NCI-H146 treated with DMSO at 0.1 percent for 48 hours (cell line): Measurements from ENCODE around the gene GLCE.
A peak's percentile ranks its signal among the peaks of the same experiment; 100 is the strongest.
"Not testable (repeated sequence)": the region's sequence is repeated elsewhere in the genome, so short reads cannot be mapped to it uniquely, and the experiment has no call there.

Source experiments
- DNase-seq: peaks from one replicate; lab custom pipeline; 2025; ENCODE audit not compliant: unreplicated experiment; lab: John Stamatoyannopoulos, UW

Gene GLCE

DNA sequence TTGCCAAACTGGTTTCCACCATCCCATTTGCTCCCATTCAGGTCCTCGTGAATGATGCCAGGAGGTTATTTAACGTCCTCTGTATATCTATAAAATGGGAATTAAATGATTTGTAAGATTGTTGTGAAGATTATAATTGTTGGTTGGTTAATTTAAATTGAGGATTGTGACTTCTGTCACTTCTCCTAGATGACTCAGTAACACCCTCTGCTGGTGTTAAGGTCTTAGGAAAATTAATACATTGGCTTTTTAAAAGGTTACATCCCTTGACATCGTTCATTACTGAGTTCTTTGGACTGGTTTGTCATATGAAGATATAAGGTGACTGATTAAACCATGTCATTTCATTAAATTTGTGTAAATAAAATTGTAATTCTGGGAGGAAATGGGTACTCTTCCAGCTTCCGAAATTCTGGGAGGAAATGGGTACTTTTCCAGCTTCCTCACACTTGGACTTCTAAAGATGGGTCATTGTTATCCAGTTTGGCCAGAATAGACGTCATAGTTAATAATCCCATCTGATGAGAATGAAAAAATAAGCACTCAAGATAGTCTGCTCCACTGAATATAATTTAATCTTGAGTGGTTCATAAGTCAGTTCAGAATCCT, 105.0 kb downstream of the GLCE start:
- DNase-seq = peak; percentile 0

DNA sequence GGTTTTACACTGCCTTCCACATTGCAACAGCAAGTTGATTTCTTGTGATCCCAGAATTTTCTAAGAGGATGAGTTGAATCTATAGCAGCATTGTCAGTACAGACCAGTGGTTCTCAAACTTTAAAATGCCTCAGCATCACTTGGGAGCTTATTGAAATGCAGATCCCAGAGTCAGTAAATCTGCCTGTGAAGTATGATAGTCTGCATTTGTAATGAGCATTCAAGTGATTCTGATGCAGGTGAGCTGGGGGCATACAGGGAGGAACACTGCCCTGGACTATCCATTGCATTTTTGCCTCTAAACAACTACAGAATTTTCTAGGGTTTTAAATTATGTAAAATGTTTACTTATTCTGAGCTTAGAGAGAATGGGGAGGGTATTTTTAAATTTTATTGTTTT, 110.8 kb downstream of the GLCE start:
- DNase-seq = no peak

- DNase-seq = no peak
Measured at GRCh38 chr15:69272139-69272538, 111.7 kb downstream of the GLCE start.

GRCh38 chr15:69272891-69273290, 112.5 kb downstream of the GLCE start:
- DNase-seq = no peak

DNA sequence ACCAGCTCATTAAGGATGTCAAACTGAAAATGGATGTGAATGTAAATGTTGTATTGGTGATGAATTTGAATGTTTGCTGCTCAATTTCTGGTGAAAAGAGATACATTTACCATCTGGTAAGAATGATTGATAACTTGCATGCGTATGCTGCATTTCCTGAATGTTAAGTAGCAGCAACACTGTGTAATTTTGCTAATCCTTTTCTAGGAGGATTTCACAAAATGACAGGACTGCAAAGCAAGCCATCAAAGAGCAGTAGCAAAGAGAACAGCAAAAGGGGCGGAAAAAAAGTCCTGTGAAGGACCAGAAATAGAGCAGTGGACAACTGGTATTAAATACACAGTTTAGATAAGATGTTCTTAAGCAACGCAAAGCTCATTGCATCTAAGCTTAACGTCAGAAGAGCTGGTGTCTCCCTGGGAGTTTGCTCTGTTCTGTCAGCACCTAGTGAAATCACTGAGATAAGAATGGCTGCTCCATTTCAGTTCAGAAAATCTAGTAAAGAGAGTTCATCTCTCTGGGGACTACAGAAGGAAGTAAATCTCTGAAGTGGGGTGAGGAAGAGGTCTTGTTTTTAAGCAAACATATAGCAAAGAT, 114.7 kb downstream of the GLCE start:
- DNase-seq = no peak

DNA sequence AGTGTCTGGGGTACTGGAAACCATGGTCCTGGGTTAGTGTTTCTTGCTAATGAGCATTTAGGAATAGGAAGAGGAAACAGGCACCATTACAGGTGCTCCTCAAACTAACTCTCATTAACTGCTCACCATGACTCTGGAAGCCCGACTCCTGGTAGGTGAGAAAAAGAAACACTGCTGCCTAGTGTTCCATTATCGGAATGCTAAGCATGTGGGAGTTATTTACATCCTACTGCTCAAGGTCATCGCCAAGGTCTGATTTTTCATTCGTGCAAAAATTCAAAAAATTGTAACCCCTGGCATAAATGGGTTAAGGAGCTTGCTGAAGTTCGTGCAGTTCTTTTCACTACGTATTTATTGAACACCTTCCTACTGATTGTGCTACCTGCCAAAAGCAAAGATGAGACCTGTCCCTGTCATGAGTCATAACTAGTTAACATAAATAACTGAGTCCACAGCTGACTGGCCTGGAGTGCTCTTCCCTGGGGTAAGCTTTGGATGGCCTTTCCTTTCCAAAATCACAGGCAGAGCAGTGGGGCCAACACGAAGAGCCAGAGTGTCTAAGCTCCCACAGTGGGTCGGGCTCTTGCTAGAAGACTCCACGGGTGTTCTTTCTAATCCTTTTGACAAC, 115.6 kb downstream of the GLCE start:
- DNase-seq = no peak

DNA sequence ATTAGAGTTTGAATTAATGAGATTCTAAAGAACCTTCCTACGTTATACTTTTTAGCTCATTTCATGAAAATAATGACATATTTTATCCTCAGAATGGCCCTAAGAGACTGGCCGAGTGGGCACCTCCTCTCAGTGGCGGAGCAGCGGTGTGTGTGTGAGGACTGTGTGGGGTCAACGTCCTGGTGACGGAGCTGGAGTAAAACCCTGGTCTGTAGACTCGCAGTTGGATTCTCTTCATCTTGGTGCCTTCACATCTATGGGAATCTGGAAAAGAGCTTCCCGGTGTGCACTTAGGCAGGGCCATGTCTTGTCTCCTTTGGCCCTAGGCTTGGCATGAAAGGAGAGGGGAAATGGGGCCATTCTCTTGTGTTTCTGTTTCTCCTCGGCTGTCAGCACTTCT, 116.9 kb downstream of the GLCE start:
- DNase-seq = no peak

DNA sequence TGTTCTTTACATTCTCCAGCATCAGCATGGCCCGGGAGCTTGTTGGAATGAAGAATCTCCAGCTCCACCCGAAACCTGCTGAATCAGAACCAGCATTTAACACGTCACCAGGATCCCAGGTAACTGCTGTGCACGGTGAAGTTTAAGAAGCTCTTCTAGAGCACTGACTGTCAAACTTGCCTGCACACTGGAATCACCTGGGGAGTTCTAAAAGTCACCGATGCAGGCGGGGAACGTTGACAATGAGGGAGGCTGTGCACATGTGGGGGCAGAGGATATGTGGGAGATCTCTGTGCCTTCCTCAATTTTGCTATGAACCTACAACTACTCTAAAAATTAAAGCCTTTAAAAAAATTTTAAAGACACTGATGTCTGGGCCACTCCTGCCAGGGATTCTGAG, 119.2 kb downstream of the GLCE start:
- no peak for DNase-seq

- no peak for DNase-seq
Measured at GRCh38 chr15:69280783-69281182, 120.3 kb downstream of the GLCE start.

- no peak for DNase-seq
Measured at GRCh38 chr15:69282104-69282743, 121.8 kb downstream of the GLCE start.

GRCh38 chr15:69285834-69286233, 125.4 kb downstream of the GLCE start:
- no peak for DNase-seq

- DNase-seq = no peak
Measured at GRCh38 chr15:69288011-69288410, 127.6 kb downstream of the GLCE start.

DNA sequence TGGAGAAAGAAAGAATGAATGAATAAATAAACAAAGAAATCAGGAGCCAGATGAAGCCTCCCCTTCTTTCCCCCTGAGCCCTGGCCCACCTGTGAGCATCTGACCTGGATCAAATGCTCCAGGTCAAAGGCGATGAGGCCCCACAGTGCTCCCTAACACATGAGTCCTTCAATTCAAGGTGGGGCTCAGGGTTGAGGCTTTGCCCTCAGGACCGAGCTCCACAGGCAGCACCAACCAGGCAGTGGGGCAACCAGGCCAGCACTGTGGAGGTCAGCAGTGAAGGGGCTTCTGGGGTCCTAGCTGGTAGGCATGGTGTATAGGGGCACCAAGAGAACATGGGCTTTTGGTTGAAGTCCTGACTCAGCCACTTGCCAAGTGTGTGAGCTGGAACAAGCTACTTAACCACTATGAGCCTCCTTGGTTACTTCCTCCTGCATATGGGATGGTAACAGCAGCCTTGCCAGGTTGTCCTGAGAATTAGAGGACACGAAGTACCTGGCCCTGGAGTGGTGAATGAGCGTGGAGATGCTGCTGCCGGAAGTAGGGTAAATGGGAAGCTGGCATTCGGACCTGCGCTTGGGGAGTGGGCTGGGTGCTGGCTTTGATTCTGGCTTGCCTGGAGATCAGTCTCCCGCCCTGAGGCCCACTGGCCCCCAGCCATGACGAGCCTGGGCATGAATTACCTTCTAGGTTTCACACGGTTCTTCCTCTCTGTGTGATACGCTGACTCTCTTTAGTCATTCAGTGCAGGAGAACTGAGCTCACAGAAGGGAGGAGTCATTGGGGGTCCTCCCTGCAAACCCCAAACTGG, 128.3 kb downstream of the GLCE start:
- DNase-seq = no peak

- peak; percentile 1 for DNase-seq
Measured at GRCh38 chr15:69289342-69290146, 129.1 kb downstream of the GLCE start.

GRCh38 chr15:69290346-69291164, 130.1 kb downstream of the GLCE start:
- no peak for DNase-seq

DNA sequence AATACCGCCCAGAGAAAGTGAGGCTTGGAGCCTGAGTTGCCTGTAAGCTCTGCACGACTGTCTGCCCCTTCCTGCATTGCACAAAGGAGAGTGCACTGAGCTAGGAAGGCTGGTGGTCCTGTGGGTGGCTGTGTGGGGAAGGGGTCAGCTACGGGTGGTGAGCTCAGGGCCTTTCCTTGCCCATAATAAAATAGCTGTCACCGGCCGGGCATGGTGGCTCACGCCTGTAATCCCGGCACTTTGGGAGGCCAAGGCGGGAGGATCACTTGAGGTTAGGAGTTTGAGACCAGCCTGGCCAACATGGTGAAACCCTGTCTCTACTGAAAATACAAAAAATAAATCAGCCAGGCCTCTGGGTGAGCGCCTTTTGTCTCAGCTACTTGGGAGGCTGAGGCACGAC, 131.2 kb downstream of the GLCE start:
- not testable (repeated sequence) for DNase-seq

- no peak for DNase-seq
Measured at GRCh38 chr15:69292826-69293420, 132.5 kb downstream of the GLCE start.

GRCh38 chr15:69293741-69294615, 133.5 kb downstream of the GLCE start:
- no peak for DNase-seq
